Gastrocnemius medialis (tissue), 4 donors: ENCODE data around the gene TNFSF4.

Experiments
- CTCF ChIP-seq, 5 experiments: fragments of 450-650 bp in 3 of 5; fragments of 200-600 bp in 2 of 5; sonication (generic) in 2 of 5; IDR thresholded peaks in 4 of 5; conservative IDR thresholded peaks in 1 of 5; 1 replicate in 4 of 5; 2 replicates in 1 of 5; pipeline ENCODE4 v1.5.1; 2016 to 2019; ENCODE audit warnings: antibody characterized with exemption in 5 of 5, mild to moderate bottlenecking in 3 of 5, moderate library complexity in 3 of 5
- POLR2A ChIP-seq, 2 donors: fragments of 450-650 bp; IDR thresholded peaks; one replicate each; pipeline ENCODE4 v1.6.1; 2017; ENCODE audit warnings: antibody characterized with exemption in 2 of 2, mild to moderate bottlenecking in 2 of 2, moderate library complexity in 2 of 2

GRCh38 chr1:173190101-173190936, 16.8 kb downstream of the TNFSF4 start:
- no peak for TF ChIP-seq POLR2A (IDR thresholded peaks at IDR 0.05)
- no peak for TF ChIP-seq CTCF (IDR thresholded peaks at IDR 0.05 in 4 of 5, conservative IDR thresholded peaks at IDR 0.05 in 1 of 5)
